Measurements from ENCODE around the gene ACAP3.

The ACAP3 gene

GRCh38 chr1:1349256-1350012 lies 41.7 kb upstream of the ACAP3 start, which contains the start of gene DVL1:
DVL1 (minus strand) TSS chr1:1349418; CDS start chr1:1349065, 353 bp downstream.
- H3K4me1 ChIP-seq (ENCODE audit: control insufficient read depth, insufficient read depth, low read length): peaks cover 28% of the 10 kb centered on the region
- H3K9me3 ChIP-seq (ENCODE audit: control insufficient read depth, insufficient read depth, low read length): no peaks in the 10 kb centered on the region
- H3K27ac ChIP-seq (ENCODE audit: low read depth, low read length): peak within 1 kb of the TSS; percentile 84
- H3K27me3 ChIP-seq (ENCODE audit: control insufficient read depth, insufficient read depth, low read length): peaks cover 10% of the 10 kb centered on the region
- H3K4me3 ChIP-seq (ENCODE audit: low read depth, low read length): peak within 1 kb of the TSS; percentile 91
- peak within 1 kb of the TSS; percentile 78; the same call in 1 of the 2 replicates for H3K9ac ChIP-seq (ENCODE audit: low read depth, low read length)
- H3K36me3 ChIP-seq (ENCODE audit: control insufficient read depth, insufficient read depth, low read length): no peaks in the 10 kb centered on the region

- Histone ChIP-seq H3K4me3 (ENCODE audit: low read depth, low read length) (peak overlapping the region; percentile 83), H3K27me3 (ENCODE audit: control insufficient read depth, insufficient read depth, low read length) (peaks cover 5% of the 10 kb centered on the region; the same call in 1 of the 2 replicates), H3K4me1 (ENCODE audit: control insufficient read depth, insufficient read depth, low read length) (peaks cover 28% of the 10 kb centered on the region), H3K27ac (ENCODE audit: low read depth, low read length) (no peak overlapping the region), H3K9me3 (ENCODE audit: control insufficient read depth, insufficient read depth, low read length) (no peaks in the 10 kb centered on the region), H3K9ac (ENCODE audit: low read depth, low read length) (peak overlapping the region; percentile 48; the same call in 1 of the 2 replicates), H3K36me3 (ENCODE audit: control insufficient read depth, insufficient read depth, low read length) (no peaks in the 10 kb centered on the region)
These were observed 40.9 kb upstream of the ACAP3 start for GRCh38 chr1:1348420-1349255.

- peak overlapping the region; percentile 64 for H3K27ac ChIP-seq (ENCODE audit: low read depth, low read length)
- H3K27me3 ChIP-seq (ENCODE audit: control insufficient read depth, insufficient read depth, low read length): peaks cover 5% of the 10 kb centered on the region; the same call in 1 of the 2 replicates
- peaks cover 20% of the 10 kb centered on the region for H3K4me1 ChIP-seq (ENCODE audit: control insufficient read depth, insufficient read depth, low read length)
- H3K9ac ChIP-seq (ENCODE audit: low read depth, low read length): no peak overlapping the region; the same call in 1 of the 2 replicates
- peak overlapping the region; percentile 83 for H3K4me3 ChIP-seq (ENCODE audit: low read depth, low read length)
- no peaks in the 10 kb centered on the region for H3K9me3 ChIP-seq (ENCODE audit: control insufficient read depth, insufficient read depth, low read length)
- H3K36me3 ChIP-seq (ENCODE audit: control insufficient read depth, insufficient read depth, low read length): no peaks in the 10 kb centered on the region
These were observed 40.1 kb upstream of the ACAP3 start for GRCh38 chr1:1347663-1348419.

- no peak overlapping the region for H3K27ac ChIP-seq (ENCODE audit: low read depth, low read length)
- H3K9me3 ChIP-seq (ENCODE audit: control insufficient read depth, insufficient read depth, low read length): no peaks in the 10 kb centered on the region
- H3K36me3 ChIP-seq (ENCODE audit: control insufficient read depth, insufficient read depth, low read length): no peaks in the 10 kb centered on the region
- H3K4me1 ChIP-seq (ENCODE audit: control insufficient read depth, insufficient read depth, low read length): peaks cover 13% of the 10 kb centered on the region
- peak overlapping the region; percentile 83; the same call in 1 of the 2 replicates for H3K4me3 ChIP-seq (ENCODE audit: low read depth, low read length)
- no peak overlapping the region for H3K9ac ChIP-seq (ENCODE audit: low read depth, low read length)
- no peaks in the 10 kb centered on the region for H3K27me3 ChIP-seq (ENCODE audit: control insufficient read depth, insufficient read depth, low read length)
These were observed 39.4 kb upstream of the ACAP3 start for GRCh38 chr1:1347026-1347595.

GRCh38 chr1:1346501-1346890 lies 38.8 kb upstream of the ACAP3 start:
- no peak overlapping the region for H3K9ac ChIP-seq (ENCODE audit: low read depth, low read length)
- no peak overlapping the region for H3K4me3 ChIP-seq (ENCODE audit: low read depth, low read length)
- H3K27ac ChIP-seq (ENCODE audit: low read depth, low read length): no peak overlapping the region
- H3K9me3 ChIP-seq (ENCODE audit: control insufficient read depth, insufficient read depth, low read length): no peaks in the 10 kb centered on the region
- H3K4me1 ChIP-seq (ENCODE audit: control insufficient read depth, insufficient read depth, low read length): peaks cover 11% of the 10 kb centered on the region
- peaks cover 2% of the 10 kb centered on the region for H3K36me3 ChIP-seq (ENCODE audit: control insufficient read depth, insufficient read depth, low read length)
- H3K27me3 ChIP-seq (ENCODE audit: control insufficient read depth, insufficient read depth, low read length): no peaks in the 10 kb centered on the region

GRCh38 chr1:1345860-1346500 lies 38.2 kb upstream of the ACAP3 start:
- Histone ChIP-seq H3K27me3 (ENCODE audit: control insufficient read depth, insufficient read depth, low read length) (no peaks in the 10 kb centered on the region), H3K27ac (ENCODE audit: low read depth, low read length) (no peak overlapping the region), H3K36me3 (ENCODE audit: control insufficient read depth, insufficient read depth, low read length) (peaks cover 7% of the 10 kb centered on the region), H3K9ac (ENCODE audit: low read depth, low read length) (no peak overlapping the region), H3K4me3 (ENCODE audit: low read depth, low read length) (no peak overlapping the region), H3K9me3 (ENCODE audit: control insufficient read depth, insufficient read depth, low read length) (no peaks in the 10 kb centered on the region), H3K4me1 (ENCODE audit: control insufficient read depth, insufficient read depth, low read length) (peaks cover 9% of the 10 kb centered on the region)

GRCh38 chr1:1345384-1345783 lies 37.7 kb upstream of the ACAP3 start:
- H3K9me3 ChIP-seq (ENCODE audit: control insufficient read depth, insufficient read depth, low read length): no peaks in the 10 kb centered on the region
- H3K27me3 ChIP-seq (ENCODE audit: control insufficient read depth, insufficient read depth, low read length): no peaks in the 10 kb centered on the region
- H3K27ac ChIP-seq (ENCODE audit: low read depth, low read length): no peak overlapping the region
- peaks cover 13% of the 10 kb centered on the region for H3K36me3 ChIP-seq (ENCODE audit: control insufficient read depth, insufficient read depth, low read length)
- no peak overlapping the region for H3K4me3 ChIP-seq (ENCODE audit: low read depth, low read length)
- H3K9ac ChIP-seq (ENCODE audit: low read depth, low read length): no peak overlapping the region
- peaks cover 9% of the 10 kb centered on the region for H3K4me1 ChIP-seq (ENCODE audit: control insufficient read depth, insufficient read depth, low read length)

- no peak overlapping the region for H3K9ac ChIP-seq (ENCODE audit: low read depth, low read length)
These were observed 37.1 kb upstream of the ACAP3 start for GRCh38 chr1:1344655-1345361.

GRCh38 chr1:1343811-1344421 lies 36.2 kb upstream of the ACAP3 start:
- Histone ChIP-seq H3K9me3 (ENCODE audit: control insufficient read depth, insufficient read depth, low read length) (no peaks in the 10 kb centered on the region), H3K4me3 (ENCODE audit: low read depth, low read length) (no peak overlapping the region), H3K27me3 (ENCODE audit: control insufficient read depth, insufficient read depth, low read length) (no peaks in the 10 kb centered on the region), H3K9ac (ENCODE audit: low read depth, low read length) (no peak overlapping the region), H3K4me1 (ENCODE audit: control insufficient read depth, insufficient read depth, low read length) (peaks cover 9% of the 10 kb centered on the region), H3K27ac (ENCODE audit: low read depth, low read length) (no peak overlapping the region), H3K36me3 (ENCODE audit: control insufficient read depth, insufficient read depth, low read length) (peaks cover 23% of the 10 kb centered on the region)

More at GRCh38 chr1:1344655-1345361, 37.1 kb upstream of the ACAP3 start:
- Histone ChIP-seq H3K4me1 (ENCODE audit: control insufficient read depth, insufficient read depth, low read length) (peaks cover 9% of the 10 kb centered on the region), H3K36me3 (ENCODE audit: control insufficient read depth, insufficient read depth, low read length) (peaks cover 19% of the 10 kb centered on the region), H3K9me3 (ENCODE audit: control insufficient read depth, insufficient read depth, low read length) (no peaks in the 10 kb centered on the region), H3K27ac (ENCODE audit: low read depth, low read length) (no peak overlapping the region), H3K4me3 (ENCODE audit: low read depth, low read length) (no peak overlapping the region), H3K27me3 (ENCODE audit: control insufficient read depth, insufficient read depth, low read length) (no peaks in the 10 kb centered on the region)

Data from HUES48 (cell line).